ENCODE results near the gene SEMA4G. TPM values are rescaled to one million over a fixed set of nuclear protein-coding genes. Genes with fewer than 3 reads are reported as not detected.
A peak's percentile ranks its signal among the peaks of the same experiment; 100 is the strongest.

SEMA4G gene
- total RNA-seq, 1 donor from 2014 or later = 6.5 TPM

- DNase-seq (ENCODE audit: low spot score in 2 of 2) (no peak), FAIRE-seq (no peak)
Observed at GRCh38 chr10:100986623-100986951, 17.3 kb downstream of the SEMA4G start.

- no peak for FAIRE-seq
- DNase-seq (ENCODE audit: low spot score in 2 of 2) = peak; percentile 85 to 94
Observed at GRCh38 chr10:100986952-100987684, 17.8 kb downstream of the SEMA4G start, which contains the start of the genes MRPL43 and TWNK. Gene MRPL43, minus strand, starts transcription at chr10:100987497. Its CDS starts 54 bp downstream, at chr10:100987443. Gene TWNK, plus strand, starts transcription at chr10:100987543. Its CDS starts 668 bp downstream, at chr10:100988211.

- FAIRE-seq (no peak), DNase-seq (ENCODE audit: low spot score in 2 of 2) (no peak)
Observed at GRCh38 chr10:100987685-100988049, 18.4 kb downstream of the SEMA4G start.

- no peak for DNase-seq (ENCODE audit: low spot score in 2 of 2)
- no peak for FAIRE-seq
Observed at GRCh38 chr10:100988166-100988565, 18.9 kb downstream of the SEMA4G start.

GRCh38 chr10:100989088-100989487, 19.8 kb downstream of the SEMA4G start:
- FAIRE-seq (no peak), DNase-seq (ENCODE audit: low spot score in 2 of 2) (no peak)

GRCh38 chr10:100993986-100994708, 24.8 kb downstream of the SEMA4G start:
- FAIRE-seq = no peak
- DNase-seq (ENCODE audit: low spot score in 2 of 2) = peak in 1 of 2 donors; percentile 63

- no peak for FAIRE-seq
- DNase-seq (ENCODE audit: low spot score in 2 of 2) = no peak
Observed at GRCh38 chr10:100995181-100995580, 25.9 kb downstream of the SEMA4G start.

GRCh38 chr10:100996678-100997359, 27.5 kb downstream of the SEMA4G start:
- no peak for FAIRE-seq
- no peak for DNase-seq (ENCODE audit: low spot score in 2 of 2)

- FAIRE-seq (no peak), DNase-seq (ENCODE audit: low spot score in 2 of 2) (peak; percentile 70 to 78)
Observed at GRCh38 chr10:100997360-100998182, 28.3 kb downstream of the SEMA4G start.

GRCh38 chr10:100998183-100998990, 29.1 kb downstream of the SEMA4G start:
- DNase-seq (ENCODE audit: low spot score in 2 of 2) (peak; percentile 88 to 94), FAIRE-seq (no peak)

- DNase-seq (ENCODE audit: low spot score in 2 of 2) (peak; percentile 87 to 93), FAIRE-seq (no peak)
Observed at GRCh38 chr10:100998991-100999741, 29.9 kb downstream of the SEMA4G start.

GRCh38 chr10:100999742-101000126, 30.4 kb downstream of the SEMA4G start, which contains the start of gene LZTS2:
Gene LZTS2, plus strand, starts transcription at chr10:100999808. Its CDS starts 2,731 bp downstream, at chr10:101002539.
- FAIRE-seq (no peak), DNase-seq (ENCODE audit: low spot score in 2 of 2) (no peak)

- DNase-seq (ENCODE audit: low spot score in 2 of 2) (peak; percentile 44 to 61), FAIRE-seq (no peak)
Observed at GRCh38 chr10:101000127-101000914, 31.0 kb downstream of the SEMA4G start.

- FAIRE-seq = no peak
- peak; percentile 69 to 80 for DNase-seq (ENCODE audit: low spot score in 2 of 2)
Observed at GRCh38 chr10:101000915-101001658, 31.8 kb downstream of the SEMA4G start.

GRCh38 chr10:101001659-101002035, 32.3 kb downstream of the SEMA4G start:
- DNase-seq (ENCODE audit: low spot score in 2 of 2) (no peak), FAIRE-seq (no peak)

- DNase-seq (ENCODE audit: low spot score in 2 of 2) (no peak), FAIRE-seq (no peak)
Observed at GRCh38 chr10:101002456-101002855, 33.2 kb downstream of the SEMA4G start.

- DNase-seq (ENCODE audit: low spot score in 2 of 2) (no peak), FAIRE-seq (no peak)
Observed at GRCh38 chr10:101003639-101004206, 34.4 kb downstream of the SEMA4G start.

All from frontal cortex (tissue), 4 donors.